Stimulated activated naive CD8-positive, alpha-beta T cell treated with anti-CD3 and anti-CD28 coated beads, Interleukin-15, amount 100 ng/mL, for 72 hours (primary cell): ENCODE data around the gene ZNF532.
"Not testable (repeated sequence)": the region's sequence is repeated elsewhere in the genome, so short reads cannot be mapped to it uniquely, and the experiment has no call there.

Experiments used
- ATAC-seq: fragments of 150-1000 bp; cut with Tn5 transposase; 2 replicates; pipeline ENCODE4 v1.10.0; 2021; ENCODE audit warnings: mild to moderate bottlenecking, moderate library complexity
- DNase-seq, 2 donors: peaks; one replicate each; pipeline ENCODE4 v3.0.0; 2021 to 2022
- H3K27ac Mint-ChIP-seq, 2 donors: one replicate each; pipeline ENCODE4 v1.8.0; 2022; ENCODE audit warnings: mild to moderate bottlenecking in 2 of 2, mixed read lengths in 2 of 2, moderate library complexity in 2 of 2
- H3K27me3 Mint-ChIP-seq: one replicate; pipeline ENCODE4 v1.8.0; 2022; ENCODE audit warnings: mixed read lengths
- H3K4me1 Mint-ChIP-seq: one replicate; pipeline ENCODE4 v1.8.0; 2022; ENCODE audit warnings: mild to moderate bottlenecking, mixed read lengths
- H3K4me3 Mint-ChIP-seq, 2 donors: one replicate each; pipeline ENCODE4 v1.8.0; 2022; ENCODE audit warnings: mild to moderate bottlenecking in 2 of 2, mixed read lengths in 2 of 2, moderate library complexity in 1 of 2
- H3K9me3 Mint-ChIP-seq, 2 donors: one replicate each; pipeline ENCODE4 v1.8.0; 2022; ENCODE audit warnings: mixed read lengths in 2 of 2

The ZNF532 gene

GRCh38 chr18:58864146-58865032 is at the start of gene ZNF532:
Gene ZNF532, plus strand, starts transcription at chr18:58864877. CDS start in a region left out here.
- no peaks in the 10 kb centered on the region for H3K9me3 Mint-ChIP-seq
- peak within 1 kb of the TSS; percentile 21 to 31 for H3K4me3 Mint-ChIP-seq
- DNase-seq (no peak), ATAC-seq (peak; percentile 48)
- H3K4me1 Mint-ChIP-seq = peaks cover 5% of the 10 kb centered on the region
- peaks cover 93% of the 10 kb centered on the region for H3K27me3 Mint-ChIP-seq
- peak within 1 kb of the TSS in 1 of 2 donors; percentile 63 for H3K27ac Mint-ChIP-seq

GRCh38 chr18:58819051-58819450 is 45.6 kb upstream of the ZNF532 start:
- H3K4me3 Mint-ChIP-seq = no peak overlapping the region
- peaks cover 0 to 7% of the 10 kb centered on the region in 2 donors for H3K9me3 Mint-ChIP-seq
- peaks cover 12% of the 10 kb centered on the region for H3K4me1 Mint-ChIP-seq
- DNase-seq = peak; percentile 15 to 35
- peak; percentile 85 for ATAC-seq
- no peak overlapping the region for H3K27ac Mint-ChIP-seq
- peaks cover 98% of the 10 kb centered on the region for H3K27me3 Mint-ChIP-seq

- Mint-ChIP-seq H3K27me3 (peaks cover 98% of the 10 kb centered on the region), H3K27ac (no peak overlapping the region), H3K4me1 (peaks cover 12% of the 10 kb centered on the region), H3K9me3 (no peaks in the 10 kb centered on the region), H3K4me3 (no peak overlapping the region)
- DNase-seq = no peak
- no peak for ATAC-seq
Measured at GRCh38 chr18:58820251-58820650, 44.4 kb upstream of the ZNF532 start.

- H3K27me3 Mint-ChIP-seq = peaks cover 98% of the 10 kb centered on the region
- H3K27ac Mint-ChIP-seq = no peak overlapping the region
- no peaks in the 10 kb centered on the region for H3K9me3 Mint-ChIP-seq
- peaks cover 12% of the 10 kb centered on the region for H3K4me1 Mint-ChIP-seq
- ATAC-seq (no peak), DNase-seq (no peak)
- no peak overlapping the region for H3K4me3 Mint-ChIP-seq
Measured at GRCh38 chr18:58822944-58823343, 41.7 kb upstream of the ZNF532 start.

- Mint-ChIP-seq H3K9me3 (no peaks in the 10 kb centered on the region), H3K27ac (no peak overlapping the region), H3K27me3 (peaks cover 98% of the 10 kb centered on the region), H3K4me1 (peaks cover 12% of the 10 kb centered on the region), H3K4me3 (no peak overlapping the region)
- DNase-seq = no peak
- ATAC-seq = no peak
Measured at GRCh38 chr18:58823412-58823811, 41.3 kb upstream of the ZNF532 start.

- not testable (repeated sequence) for H3K4me1 Mint-ChIP-seq, H3K4me3 Mint-ChIP-seq, ATAC-seq, H3K27ac Mint-ChIP-seq, H3K9me3 Mint-ChIP-seq, DNase-seq
- peaks cover 94% of the 10 kb centered on the region for H3K27me3 Mint-ChIP-seq
Measured at GRCh38 chr18:58826926-58827325, 37.8 kb upstream of the ZNF532 start.

GRCh38 chr18:58827428-58827827 is 37.2 kb upstream of the ZNF532 start:
- no peak overlapping the region for H3K27ac Mint-ChIP-seq
- peaks cover 94% of the 10 kb centered on the region for H3K27me3 Mint-ChIP-seq
- no peak for ATAC-seq

GRCh38 chr18:58827886-58828285 is 36.8 kb upstream of the ZNF532 start:
- no peak for ATAC-seq
- Mint-ChIP-seq H3K9me3 (no peaks in the 10 kb centered on the region), H3K27me3 (peaks cover 94% of the 10 kb centered on the region), H3K4me3 (no peak overlapping the region), H3K4me1 (no peaks in the 10 kb centered on the region), H3K27ac (no peak overlapping the region)
- DNase-seq = no peak

More at GRCh38 chr18:58827428-58827827, 37.2 kb upstream of the ZNF532 start:
- Mint-ChIP-seq H3K4me3 (no peak overlapping the region), H3K4me1 (no peaks in the 10 kb centered on the region), H3K9me3 (no peaks in the 10 kb centered on the region)
- DNase-seq = no peak

GRCh38 chr18:58828399-58829121 is 36.1 kb upstream of the ZNF532 start:
- H3K4me1 Mint-ChIP-seq = no peaks in the 10 kb centered on the region
- no peak overlapping the region for H3K4me3 Mint-ChIP-seq
- H3K9me3 Mint-ChIP-seq = no peaks in the 10 kb centered on the region
- ATAC-seq (no peak), DNase-seq (no peak)
- no peak overlapping the region for H3K27ac Mint-ChIP-seq
- H3K27me3 Mint-ChIP-seq = peaks cover 90% of the 10 kb centered on the region

- Mint-ChIP-seq H3K27ac (no peak overlapping the region), H3K27me3 (peaks cover 86% of the 10 kb centered on the region), H3K9me3 (no peaks in the 10 kb centered on the region), H3K4me3 (no peak overlapping the region), H3K4me1 (no peaks in the 10 kb centered on the region)
- no peak for DNase-seq
- ATAC-seq = no peak
Measured at GRCh38 chr18:58829263-58829662, 35.4 kb upstream of the ZNF532 start.

DNA sequence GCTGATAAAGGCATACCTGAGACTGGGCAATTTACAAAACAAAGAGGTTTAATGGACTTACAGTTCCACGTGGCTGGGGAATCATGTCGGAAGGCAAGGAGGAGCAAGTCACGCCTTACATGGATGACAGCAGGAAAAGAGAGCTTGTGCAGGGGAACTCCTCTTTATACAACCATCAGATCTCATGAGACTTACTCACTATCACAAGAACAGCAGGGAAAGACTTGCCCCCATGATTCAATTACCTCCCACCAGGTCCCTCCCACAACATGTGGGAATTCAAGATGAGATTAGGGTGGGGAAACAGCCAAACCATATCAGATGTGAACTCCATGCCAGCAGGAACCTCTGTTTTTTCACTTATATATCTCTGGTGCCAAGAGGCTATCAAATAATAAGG is 34.8 kb upstream of the ZNF532 start:
- H3K27ac Mint-ChIP-seq, H3K4me1 Mint-ChIP-seq, H3K4me3 Mint-ChIP-seq, ATAC-seq, DNase-seq, H3K9me3 Mint-ChIP-seq: not testable (repeated sequence)
- peaks cover 85% of the 10 kb centered on the region for H3K27me3 Mint-ChIP-seq

DNA sequence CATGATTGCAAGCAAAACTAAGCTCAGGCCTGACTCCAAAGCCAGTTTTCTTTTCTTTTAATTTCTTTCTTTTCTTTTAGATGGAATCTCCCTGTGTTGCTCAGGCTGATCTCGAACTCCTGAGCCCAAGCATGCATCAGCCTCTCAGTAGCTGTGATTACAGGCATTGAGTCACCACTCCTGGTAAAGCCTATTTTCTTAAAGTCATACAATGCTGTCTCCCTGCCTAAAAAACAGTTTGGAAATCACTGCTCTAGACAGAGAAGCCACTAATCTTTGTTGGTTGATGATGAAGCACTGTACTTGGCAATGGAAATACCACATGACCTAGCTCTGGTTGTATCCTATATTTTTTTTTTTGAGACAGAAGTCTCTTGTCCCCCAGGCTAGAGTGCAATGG is 33.1 kb upstream of the ZNF532 start:
- no peak for DNase-seq

GRCh38 chr18:58838165-58838860 is 26.4 kb upstream of the ZNF532 start:
- Mint-ChIP-seq H3K4me3 (no peak overlapping the region), H3K9me3 (no peaks in the 10 kb centered on the region), H3K4me1 (no peaks in the 10 kb centered on the region), H3K27me3 (peaks cover 57% of the 10 kb centered on the region), H3K27ac (no peak overlapping the region)
- no peak for DNase-seq
- no peak for ATAC-seq

More for the DNA sequence above, 33.1 kb upstream of the ZNF532 start:
- no peaks in the 10 kb centered on the region for H3K9me3 Mint-ChIP-seq
- no peaks in the 10 kb centered on the region for H3K4me1 Mint-ChIP-seq
- peaks cover 67% of the 10 kb centered on the region for H3K27me3 Mint-ChIP-seq
- ATAC-seq = no peak
- no peak overlapping the region for H3K4me3 Mint-ChIP-seq
- no peak overlapping the region for H3K27ac Mint-ChIP-seq

- Mint-ChIP-seq H3K9me3 (no peaks in the 10 kb centered on the region), H3K4me3 (no peak overlapping the region), H3K4me1 (no peaks in the 10 kb centered on the region), H3K27ac (no peak overlapping the region), H3K27me3 (peaks cover 64% of the 10 kb centered on the region)
- DNase-seq (no peak), ATAC-seq (no peak)
Measured at GRCh38 chr18:58838946-58839345, 25.7 kb upstream of the ZNF532 start.

GRCh38 chr18:58842978-58843687 is 21.5 kb upstream of the ZNF532 start:
- Mint-ChIP-seq H3K9me3 (no peaks in the 10 kb centered on the region), H3K4me3 (no peak overlapping the region), H3K27ac (no peak overlapping the region), H3K27me3 (peaks cover 96% of the 10 kb centered on the region), H3K4me1 (peaks cover 9% of the 10 kb centered on the region)
- ATAC-seq = no peak
- no peak for DNase-seq
